ENCODE measurements around the gene HFE. TPM values are rescaled to one million over a fixed set of nuclear protein-coding genes. Genes with fewer than 3 reads are reported as not detected.
"Not testable (repeated sequence)": the region's sequence is repeated elsewhere in the genome, so short reads cannot be mapped to it uniquely, and the experiment has no call there.

Gene HFE
- total and polyA plus RNA-seq, 2 of the 13 experiments (the other 11 are each of a cell fraction or from before 2014, with no cell fraction given) = 3.7 to 6.3 TPM

GRCh38 chr6:26058477-26059033, 28.7 kb upstream of the HFE start:
- H3K27ac ChIP-seq (ENCODE audit: extremely low read length, insufficient read depth, low read length); H3K36me3 ChIP-seq (replicated peaks in 1 of 2; ENCODE audit: control insufficient read depth in 1 of 2, insufficient read depth in 2 of 2, low read length in 2 of 2); DNase-seq (ENCODE audit: low spot score); FAIRE-seq; CTCF ChIA-PET (ENCODE audit: low intra/inter-chr PET ratio, low total read pairs); H4K20me1 ChIP-seq (ENCODE audit: insufficient read depth, low read length); H3K4me2 ChIP-seq (ENCODE audit: low read depth, low read length); H2AFZ ChIP-seq (ENCODE audit: low read length); H3K9me3 ChIP-seq (ENCODE audit: low read length); H3K79me2 ChIP-seq (ENCODE audit: insufficient read depth, low read length); BruUV-seq (replicated peaks); H3K4me3 ChIP-seq (replicated peaks in 1 of 3; ENCODE audit: insufficient read depth in 1 of 3, low read depth in 2 of 3, low read length in 3 of 3); H3K9ac ChIP-seq (ENCODE audit: insufficient read depth, low read depth, low read length); H3K27me3 ChIP-seq (ENCODE audit: control insufficient read depth in 1 of 2, insufficient read depth in 2 of 2, low read length in 2 of 2); in situ Hi-C loops (cut with HindIII; ENCODE audit: extremely low pct_ligation_motif_present, low pct_unique_long_range_greater_than_20kb); ATAC-seq: not testable (repeated sequence)
- 0 out of 2 replicates have a peak, but pooled peaks have one; percentile 29 for TF ChIP-seq ZNF703 (CRISPR knock-in tag; IDR thresholded peaks at IDR 0.05; ENCODE audit: borderline replicate concordance)
- TF ChIP-seq ZNF121 (CRISPR knock-in tag; IDR thresholded peaks at IDR 0.05) = peak; percentile 50; the same call in 1 of the 2 replicates
- POLR2A ChIA-PET = interaction anchor here (0.7 to 2.7 kb wide), 5 partner anchors 13 to 1749 kb away, joined by 3 to 9 read pairs (median 7); a partner anchor contains a TSS
- 95% methylated on average over 12 of the region's 12 CpGs for WGBS (ENCODE audit: low lambda C conversion rate)
- intact Hi-C loops (cut with micrococcal nuclease; ENCODE audit: unreplicated experiment) = loop anchor here (5.0 kb wide), 1 partner anchor 159 kb away; a partner anchor contains a TSS
- peaks cover 28% of the 10 kb centered on the region for H3K4me1 ChIP-seq (ENCODE audit: insufficient read depth, low read length)

- in situ Hi-C loops (cut with HindIII; ENCODE audit: extremely low pct_ligation_motif_present, low pct_unique_long_range_greater_than_20kb) = loop anchor here (5.0 kb wide), 1 partner anchor 42 kb away; a partner anchor contains a TSS
- POLR2A ChIA-PET = interaction anchor here (1.0 to 2.7 kb wide), 7 partner anchors 14 to 157 kb away, joined by 3 to 9 read pairs (median 4); a partner anchor contains a TSS
- 90% methylated on average over 4 of the region's 4 CpGs for WGBS (ENCODE audit: low lambda C conversion rate)
- BruUV-seq (replicated peaks) = no TSS peak
- CTCF ChIA-PET (ENCODE audit: low intra/inter-chr PET ratio, low total read pairs) = no interaction called here
- DNase-seq (ENCODE audit: low spot score) = no peak
- FAIRE-seq = no peak
- Histone ChIP-seq H4K20me1 (ENCODE audit: insufficient read depth, low read length) (no peaks in the 10 kb centered on the region), H3K4me1 (ENCODE audit: insufficient read depth, low read length) (peaks cover 20% of the 10 kb centered on the region), H3K27me3 (ENCODE audit: control insufficient read depth in 1 of 2, insufficient read depth in 2 of 2, low read length in 2 of 2) (no peaks in the 10 kb centered on the region; a peak in 1 of 5 replicates), H3K27ac (ENCODE audit: extremely low read length, insufficient read depth, low read length) (no peak overlapping the region), H3K9ac (ENCODE audit: insufficient read depth, low read depth, low read length) (no peak overlapping the region), H3K4me2 (ENCODE audit: low read depth, low read length) (no peak overlapping the region), H2AFZ (ENCODE audit: low read length) (no peak overlapping the region), H3K79me2 (ENCODE audit: insufficient read depth, low read length) (no peaks in the 10 kb centered on the region), H3K4me3 (replicated peaks in 1 of 3; ENCODE audit: insufficient read depth in 1 of 3, low read depth in 2 of 3, low read length in 3 of 3) (no peak overlapping the region), H3K36me3 (replicated peaks in 1 of 2; ENCODE audit: control insufficient read depth in 1 of 2, insufficient read depth in 2 of 2, low read length in 2 of 2) (no peaks in the 10 kb centered on the region), H3K9me3 (ENCODE audit: low read length) (no peaks in the 10 kb centered on the region)
- no peak for ATAC-seq
- intact Hi-C loops (cut with micrococcal nuclease; ENCODE audit: unreplicated experiment) = loop anchor here (5.0 to 10.0 kb wide), 2 partner anchors 157 to 255 kb away; a partner anchor contains a TSS
- TF ChIP-seq ZNF33B (CRISPR knock-in tag; IDR thresholded peaks at IDR 0.05) (no peak), PBX2 (CRISPR knock-in tag; IDR thresholded peaks at IDR 0.05) (no peak), SMYD3 (CRISPR knock-in tag; IDR thresholded peaks at IDR 0.05) (no peak), ZNF597 (CRISPR knock-in tag; IDR thresholded peaks at IDR 0.05) (no peak), ATRX (CRISPR knock-in tag; IDR thresholded peaks at IDR 0.05; ENCODE audit: borderline replicate concordance) (no peak), NR0B2 (CRISPR knock-in tag; IDR thresholded peaks at IDR 0.05) (no peak), E2F1 (CRISPR knock-in tag; IDR thresholded peaks at IDR 0.05) (no peak), TFAP4 (IDR thresholded peaks at IDR 0.05; ENCODE audit: borderline replicate concordance, low read depth) (no peak), ZNF761 (CRISPR knock-in tag; conservative IDR thresholded peaks at IDR 0.05) (no peak), ZNF773 (CRISPR knock-in tag; IDR thresholded peaks at IDR 0.05; ENCODE audit: borderline replicate concordance) (no peak), ZFP90 (CRISPR knock-in tag; IDR thresholded peaks at IDR 0.05; ENCODE audit: borderline replicate concordance) (no peak)
These were observed 27.3 kb upstream of the HFE start for GRCh38 chr6:26059941-26060340.
